T-helper 17 cell (primary cell): Measurements from ENCODE around the gene OR8G1. TPM values are rescaled to one million over a fixed set of nuclear protein-coding genes. Genes with fewer than 3 reads are reported as not detected.
"Not testable (repeated sequence)": the region's sequence is repeated elsewhere in the genome, so short reads cannot be mapped to it uniquely, and the experiment has no call there.

Source experiments
- ATAC-seq: fragments of 150-1000 bp; cut with Tn5 transposase; 2 replicates; pipeline ENCODE4 v1.10.0; 2021; ENCODE audit warnings: mild to moderate bottlenecking, moderate library complexity
- DNase-seq, 3 donors: peaks; one replicate each; pipeline versions ENCODE4 v3.0.0 to v3.0.0-alpha.2; 2020 to 2021
- H3K9me3 ChIP-seq: one replicate; pipeline ENCODE4 v1.7.0; 2013; ENCODE audit warnings: low read length, mild to moderate bottlenecking; ENCODE audit not compliant: control insufficient read depth, poor library complexity, severe bottlenecking
- H3K27ac Mint-ChIP-seq: one replicate; pipeline ENCODE4 v1.8.0; 2022; ENCODE audit warnings: mild to moderate bottlenecking, moderate library complexity, mixed read lengths
- H3K27me3 Mint-ChIP-seq: one replicate; pipeline ENCODE4 v1.8.0; 2022; ENCODE audit warnings: mixed read lengths
- H3K36me3 Mint-ChIP-seq: one replicate; pipeline ENCODE4 v1.8.0; 2022; ENCODE audit warnings: low read depth, mixed read lengths
- H3K4me1 Mint-ChIP-seq: one replicate; pipeline ENCODE4 v1.8.0; 2022; ENCODE audit warnings: mild to moderate bottlenecking, mixed read lengths
- H3K4me3 Mint-ChIP-seq: one replicate; pipeline ENCODE4 v1.8.0; 2022; ENCODE audit warnings: mild to moderate bottlenecking, moderate library complexity, mixed read lengths
- total RNA-seq, 4 donors: library from RNA in 2 of 4; stranded (reverse) in 2 of 4; gene quantifications; one replicate each; pipeline ENCODE4 v1.2.3 and lab custom pipeline; 2022 to 2026

OR8G1 gene
- total RNA-seq, 2 donors from 2014 or later: not detected

DNA sequence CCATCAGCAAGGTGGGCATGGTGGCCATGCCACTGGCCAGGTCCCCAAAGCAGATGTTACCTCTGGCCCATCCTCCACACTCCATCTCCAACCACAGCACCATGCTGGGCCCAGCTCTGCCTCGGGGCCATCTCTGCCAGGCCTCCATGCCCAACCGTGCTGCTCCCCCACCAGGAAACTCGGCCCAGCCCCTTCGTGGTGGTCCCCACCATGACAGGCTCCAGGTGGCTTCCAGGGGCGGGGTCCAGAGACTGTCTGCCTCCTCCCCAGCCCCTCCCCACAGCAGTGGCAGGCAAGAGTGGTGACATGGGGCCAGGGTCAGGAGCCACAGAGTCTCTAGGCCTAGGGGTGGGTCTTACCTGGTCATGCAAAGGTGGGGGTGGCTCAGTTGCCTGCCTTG lies 30.5 kb upstream of the OR8G1 start:
- Mint-ChIP-seq H3K27ac (no peak overlapping the region), H3K36me3 (no peaks in the 10 kb centered on the region), H3K4me3 (no peak overlapping the region), H3K27me3 (peaks cover 24% of the 10 kb centered on the region), H3K4me1 (peaks cover 3% of the 10 kb centered on the region)
- H3K9me3 ChIP-seq: no peaks in the 10 kb centered on the region
- ATAC-seq: no peak
- no peak for DNase-seq

DNA sequence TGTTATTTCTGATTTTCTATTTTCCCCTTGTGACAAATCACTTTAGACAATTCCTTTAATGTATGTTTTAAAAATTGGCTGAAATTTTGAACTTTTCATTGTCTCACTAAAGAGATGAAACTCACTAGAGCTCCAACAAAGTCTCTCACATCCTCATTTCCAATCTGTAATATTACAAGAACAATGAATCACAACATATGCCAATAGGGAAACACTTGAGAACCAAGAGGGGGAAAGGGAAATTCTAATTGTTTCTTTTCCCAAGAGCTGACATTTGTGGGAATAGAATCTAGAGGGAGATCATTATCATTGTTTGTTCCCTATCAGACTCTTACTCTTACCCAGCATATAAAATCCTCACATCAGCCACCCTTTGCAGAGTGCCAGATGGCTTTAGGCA lies 29.6 kb upstream of the OR8G1 start:
- DNase-seq (no peak), ATAC-seq (no peak)
- no peaks in the 10 kb centered on the region for H3K9me3 ChIP-seq
- H3K36me3 Mint-ChIP-seq: no peaks in the 10 kb centered on the region
- peaks cover 3% of the 10 kb centered on the region for H3K4me1 Mint-ChIP-seq
- H3K4me3 Mint-ChIP-seq: no peak overlapping the region
- H3K27ac Mint-ChIP-seq: no peak overlapping the region
- peaks cover 21% of the 10 kb centered on the region for H3K27me3 Mint-ChIP-seq

DNA sequence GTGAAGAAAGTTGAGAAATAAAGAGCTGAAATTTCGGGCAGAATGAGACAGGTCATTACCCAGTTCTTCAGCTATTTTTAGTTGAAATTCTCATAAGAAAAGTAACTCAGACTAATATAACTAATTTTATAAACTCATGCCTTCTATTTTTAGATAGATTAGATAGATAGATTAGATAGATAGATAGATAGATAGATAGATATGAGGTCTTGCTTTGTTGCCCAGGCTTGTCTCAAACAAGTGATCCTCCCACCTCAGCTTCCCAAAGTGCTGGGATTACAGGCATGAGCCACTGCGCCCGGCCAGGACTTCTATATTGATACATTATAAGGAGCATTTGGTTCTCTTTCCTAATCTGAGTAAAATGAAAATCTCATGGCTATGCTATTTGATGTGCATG lies 26.9 kb upstream of the OR8G1 start:
- DNase-seq (no peak), ATAC-seq (no peak)
- Mint-ChIP-seq H3K36me3 (no peaks in the 10 kb centered on the region), H3K27ac (no peak overlapping the region), H3K27me3 (peaks cover 21% of the 10 kb centered on the region), H3K4me1 (no peaks in the 10 kb centered on the region), H3K4me3 (no peak overlapping the region)
- no peaks in the 10 kb centered on the region for H3K9me3 ChIP-seq

DNA sequence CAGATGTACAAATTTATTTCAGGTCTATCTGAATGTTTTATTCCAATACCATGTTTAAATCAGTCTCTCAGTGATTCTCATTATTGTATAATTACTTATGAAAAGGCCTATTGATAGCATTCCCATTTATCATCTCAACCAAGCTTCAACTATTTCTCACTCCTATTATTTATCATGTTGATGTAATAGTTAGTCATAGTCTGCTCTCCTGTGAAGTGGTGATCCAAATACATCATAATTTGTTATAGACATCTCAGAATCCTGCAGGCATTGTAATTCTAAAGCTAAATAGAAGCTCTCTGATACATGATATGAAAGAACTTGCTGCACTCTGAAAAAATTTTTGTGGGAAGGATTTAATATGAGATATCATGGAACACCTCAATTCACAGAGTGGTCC lies 21.8 kb upstream of the OR8G1 start:
- H3K9me3 ChIP-seq: no peaks in the 10 kb centered on the region
- no peak overlapping the region for H3K4me3 Mint-ChIP-seq
- H3K4me1 Mint-ChIP-seq: no peaks in the 10 kb centered on the region
- H3K36me3 Mint-ChIP-seq: no peaks in the 10 kb centered on the region
- DNase-seq (no peak), ATAC-seq (no peak)
- H3K27me3 Mint-ChIP-seq: peaks cover 16% of the 10 kb centered on the region
- H3K27ac Mint-ChIP-seq: no peak overlapping the region

DNA sequence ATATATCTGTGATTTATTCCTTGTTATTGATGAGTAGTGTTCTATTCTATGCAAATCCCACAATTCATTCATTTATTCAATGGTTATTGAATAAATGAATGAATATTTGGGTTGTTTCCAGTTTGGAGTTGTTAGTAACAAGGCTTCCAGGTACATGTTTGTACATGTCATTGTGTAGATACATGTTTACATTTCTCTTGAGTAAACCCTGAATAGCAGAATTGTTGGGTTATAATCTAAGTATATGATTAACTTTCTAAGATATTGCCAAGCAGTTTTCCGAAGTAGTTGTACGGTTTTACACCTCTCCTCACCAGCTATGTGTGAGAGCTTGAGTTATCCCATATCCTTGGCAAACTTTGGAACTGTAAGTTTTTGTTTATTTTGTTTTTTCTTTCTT lies 18.5 kb upstream of the OR8G1 start:
- H3K9me3 ChIP-seq: no peaks in the 10 kb centered on the region
- H3K4me1 Mint-ChIP-seq: no peaks in the 10 kb centered on the region
- H3K27ac Mint-ChIP-seq: no peak overlapping the region
- peaks cover 15% of the 10 kb centered on the region for H3K27me3 Mint-ChIP-seq
- H3K36me3 Mint-ChIP-seq: no peaks in the 10 kb centered on the region
- peak overlapping the region; percentile 9 for H3K4me3 Mint-ChIP-seq
- DNase-seq (no peak), ATAC-seq (no peak)

DNA sequence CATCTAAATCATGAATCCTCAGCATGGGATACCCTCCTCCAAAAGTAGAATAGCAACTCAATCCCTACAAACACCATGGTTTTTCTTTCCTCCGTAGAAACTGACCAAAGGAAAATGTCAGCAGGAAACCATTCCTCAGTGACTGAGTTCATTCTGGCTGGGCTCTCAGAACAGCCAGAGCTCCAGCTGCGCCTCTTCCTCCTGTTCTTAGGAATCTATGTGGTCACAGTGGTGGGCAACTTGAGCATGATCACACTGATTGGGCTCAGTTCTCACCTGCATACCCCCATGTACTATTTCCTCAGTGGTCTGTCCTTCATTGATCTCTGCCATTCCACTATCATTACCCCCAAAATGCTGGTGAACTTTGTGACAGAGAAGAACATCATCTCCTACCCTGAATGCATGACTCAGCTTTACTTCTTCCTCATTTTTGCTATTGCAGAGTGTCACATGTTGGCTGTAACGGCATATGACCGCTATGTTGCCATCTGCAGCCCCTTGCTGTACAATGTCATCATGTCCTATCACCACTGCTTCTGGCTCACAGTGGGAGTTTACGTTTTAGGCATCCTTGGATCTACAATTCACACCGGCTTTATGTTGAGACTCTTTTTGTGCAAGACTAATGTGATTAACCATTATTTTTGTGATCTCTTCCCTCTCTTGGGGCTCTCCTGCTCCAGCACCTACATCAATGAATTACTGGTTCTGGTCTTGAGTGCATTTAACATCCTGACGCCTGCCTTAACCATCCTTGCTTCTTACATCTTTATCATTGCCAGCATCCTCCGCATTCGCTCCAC lies 16.1 kb upstream of the OR8G1 start:
- not testable (repeated sequence) for H3K27ac Mint-ChIP-seq, H3K4me1 Mint-ChIP-seq, DNase-seq, H3K4me3 Mint-ChIP-seq, ATAC-seq, H3K36me3 Mint-ChIP-seq, H3K9me3 ChIP-seq
- peaks cover 15% of the 10 kb centered on the region for H3K27me3 Mint-ChIP-seq

DNA sequence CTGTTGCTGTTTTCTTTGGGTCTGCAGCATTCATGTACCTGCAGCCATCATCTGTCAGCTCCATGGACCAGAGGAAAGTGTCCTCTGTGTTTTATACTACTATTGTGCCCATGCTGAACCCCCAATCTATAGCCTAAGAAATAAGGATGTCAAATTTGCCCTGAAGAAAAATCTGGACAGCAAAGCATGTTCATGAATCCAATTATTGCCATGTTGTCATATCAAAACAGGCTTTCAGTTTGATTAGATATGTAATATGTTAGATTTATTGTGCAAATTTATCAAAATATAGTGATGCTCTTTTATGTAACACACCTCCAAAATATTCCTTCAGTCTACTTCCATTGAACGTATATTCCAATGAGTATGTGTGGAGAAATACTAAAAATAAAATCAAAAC lies 15.4 kb upstream of the OR8G1 start:
- no peak for DNase-seq
- Mint-ChIP-seq H3K4me3 (no peak overlapping the region), H3K27ac (no peak overlapping the region), H3K27me3 (peaks cover 15% of the 10 kb centered on the region), H3K36me3 (no peaks in the 10 kb centered on the region), H3K4me1 (no peaks in the 10 kb centered on the region)
- H3K9me3 ChIP-seq: no peaks in the 10 kb centered on the region
- no peak for ATAC-seq

DNA sequence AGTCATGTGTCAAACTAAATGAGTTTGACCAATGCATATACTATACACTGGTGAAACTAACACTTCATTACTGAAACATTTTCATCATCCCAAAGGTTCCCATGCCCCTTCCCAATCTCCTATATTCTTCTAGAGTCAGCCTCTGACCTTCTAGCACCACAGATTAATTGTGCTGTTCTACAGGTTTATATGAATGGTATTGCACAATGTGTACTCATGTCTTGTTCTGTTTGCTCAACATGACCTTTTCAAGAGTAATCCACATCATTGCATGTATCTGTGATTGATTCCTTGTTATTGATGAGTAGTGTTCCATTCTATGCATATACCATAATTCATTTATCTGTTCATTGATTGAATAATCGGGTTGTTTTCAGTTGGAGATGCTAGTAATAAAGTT lies 7.5 kb upstream of the OR8G1 start:
- Mint-ChIP-seq H3K4me3 (no peak overlapping the region), H3K4me1 (no peaks in the 10 kb centered on the region), H3K27ac (no peak overlapping the region), H3K27me3 (no peaks in the 10 kb centered on the region), H3K36me3 (no peaks in the 10 kb centered on the region)
- H3K9me3 ChIP-seq: no peaks in the 10 kb centered on the region
- ATAC-seq: no peak
- DNase-seq: no peak

DNA sequence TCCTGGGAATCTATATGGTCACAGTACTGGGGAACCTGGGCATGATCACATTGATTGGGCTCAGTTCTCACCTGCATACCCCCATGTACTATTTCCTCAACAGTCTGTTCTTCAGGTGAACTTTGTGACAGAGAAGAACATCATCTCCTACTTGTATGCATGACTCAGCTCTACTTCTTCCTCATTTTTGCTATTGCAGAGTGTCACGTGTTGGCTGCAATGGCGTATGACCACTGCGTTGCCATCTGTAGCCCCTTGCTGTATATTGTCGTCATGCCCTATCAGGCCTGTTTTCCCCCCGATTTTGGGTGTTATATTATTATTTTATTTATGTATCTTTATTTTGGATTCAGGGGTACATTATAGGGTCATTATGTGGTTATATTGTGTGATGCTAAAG lies 2.4 kb upstream of the OR8G1 start:
- Mint-ChIP-seq H3K4me3 (no peak overlapping the region), H3K27me3 (peaks cover 10% of the 10 kb centered on the region), H3K27ac (no peak overlapping the region), H3K4me1 (no peaks in the 10 kb centered on the region), H3K36me3 (no peaks in the 10 kb centered on the region)
- H3K9me3 ChIP-seq: no peaks in the 10 kb centered on the region
- ATAC-seq: no peak
- no peak for DNase-seq

DNA sequence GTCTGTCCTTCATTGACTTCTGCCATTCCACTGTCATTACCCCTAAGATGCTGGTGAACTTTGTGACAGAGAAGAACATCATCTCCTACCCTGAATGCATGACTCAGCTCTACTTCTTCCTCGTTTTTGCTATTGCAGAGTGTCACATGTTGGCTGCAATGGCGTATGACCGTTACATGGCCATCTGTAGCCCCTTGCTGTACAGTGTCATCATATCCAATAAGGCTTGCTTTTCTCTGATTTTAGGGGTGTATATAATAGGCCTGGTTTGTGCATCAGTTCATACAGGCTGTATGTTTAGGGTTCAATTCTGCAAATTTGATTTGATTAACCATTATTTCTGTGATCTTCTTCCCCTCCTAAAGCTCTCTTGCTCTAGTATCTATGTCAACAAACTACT lies 9.0 kb downstream of the OR8G1 start:
- not testable (repeated sequence) for H3K9me3 ChIP-seq, ATAC-seq, H3K4me1 Mint-ChIP-seq, H3K27ac Mint-ChIP-seq, H3K4me3 Mint-ChIP-seq, H3K27me3 Mint-ChIP-seq, DNase-seq, H3K36me3 Mint-ChIP-seq

DNA sequence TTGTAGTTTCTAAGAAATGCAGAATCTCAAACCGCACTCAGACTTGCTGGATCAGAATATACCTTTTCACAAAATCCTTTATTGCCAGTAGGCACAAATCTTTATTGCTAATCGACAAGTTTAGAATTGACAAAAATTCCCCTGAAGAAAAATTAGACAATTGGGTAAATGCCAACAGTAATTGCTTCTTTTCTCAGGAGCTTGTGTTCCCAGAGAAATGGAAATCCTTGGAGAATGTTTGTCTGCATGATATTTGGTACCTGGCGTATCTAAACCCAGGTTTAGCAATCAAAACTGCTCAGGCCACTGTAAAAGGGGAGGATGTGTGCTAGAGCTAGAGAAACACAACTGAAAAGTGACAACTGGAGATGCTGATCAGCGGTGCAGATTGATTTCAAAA lies 15.2 kb downstream of the OR8G1 start, which contains the start of gene OR8G5:
Gene OR8G5, plus strand, starts transcription at position 301 of the 400 bp plus-strand sequence. CDS start 8,556 bp downstream, outside the sequence.
- H3K4me1 Mint-ChIP-seq: no peaks in the 10 kb centered on the region
- H3K27me3 Mint-ChIP-seq: peaks cover 6% of the 10 kb centered on the region
- DNase-seq (no peak), ATAC-seq (no peak)
- no peaks in the 10 kb centered on the region for H3K9me3 ChIP-seq
- no peaks in the 10 kb centered on the region for H3K36me3 Mint-ChIP-seq
- H3K27ac Mint-ChIP-seq: no peak within 1 kb of the TSS
- no peak within 1 kb of the TSS for H3K4me3 Mint-ChIP-seq

DNA sequence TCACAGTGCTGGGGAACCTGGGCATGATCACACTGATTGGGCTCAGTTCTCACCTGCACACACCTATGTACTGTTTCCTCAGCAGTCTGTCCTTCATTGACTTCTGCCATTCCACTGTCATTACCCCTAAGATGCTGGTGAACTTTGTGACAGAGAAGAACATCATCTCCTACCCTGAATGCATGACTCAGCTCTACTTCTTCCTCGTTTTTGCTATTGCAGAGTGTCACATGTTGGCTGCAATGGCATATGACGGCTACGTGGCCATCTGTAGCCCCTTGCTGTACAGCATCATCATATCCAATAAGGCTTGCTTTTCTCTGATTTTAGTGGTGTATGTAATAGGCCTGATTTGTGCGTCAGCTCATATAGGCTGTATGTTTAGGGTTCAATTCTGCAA lies 24.1 kb downstream of the OR8G1 start:
- not testable (repeated sequence) for H3K4me1 Mint-ChIP-seq, H3K27me3 Mint-ChIP-seq

DNA sequence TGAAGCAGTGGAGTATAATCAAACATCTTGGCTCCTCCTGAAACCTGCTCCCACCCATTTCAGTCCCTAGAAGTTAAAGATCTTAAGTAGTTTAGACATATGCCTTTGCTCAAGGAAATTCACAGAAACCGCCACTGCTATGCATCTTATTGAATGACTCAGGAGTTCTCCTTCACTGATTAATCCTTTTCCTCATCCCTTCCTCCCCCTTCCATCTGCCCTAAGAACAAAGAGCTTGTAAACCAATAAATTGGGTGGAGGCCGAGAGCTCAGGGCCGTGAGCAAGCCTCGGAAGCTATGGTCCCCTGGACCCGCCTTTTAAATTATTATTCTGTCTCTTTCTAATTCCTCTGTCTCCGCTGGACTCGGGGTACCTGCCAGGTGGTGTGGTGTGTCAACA lies 30.0 kb downstream of the OR8G1 start:
- not testable (repeated sequence) for H3K9me3 ChIP-seq, H3K36me3 Mint-ChIP-seq, H3K27ac Mint-ChIP-seq, DNase-seq, H3K27me3 Mint-ChIP-seq, ATAC-seq, H3K4me3 Mint-ChIP-seq, H3K4me1 Mint-ChIP-seq

More for the DNA sequence above, 24.1 kb downstream of the OR8G1 start:
- not testable (repeated sequence) for H3K27ac Mint-ChIP-seq, H3K4me3 Mint-ChIP-seq, DNase-seq, H3K9me3 ChIP-seq, H3K36me3 Mint-ChIP-seq, ATAC-seq

DNA sequence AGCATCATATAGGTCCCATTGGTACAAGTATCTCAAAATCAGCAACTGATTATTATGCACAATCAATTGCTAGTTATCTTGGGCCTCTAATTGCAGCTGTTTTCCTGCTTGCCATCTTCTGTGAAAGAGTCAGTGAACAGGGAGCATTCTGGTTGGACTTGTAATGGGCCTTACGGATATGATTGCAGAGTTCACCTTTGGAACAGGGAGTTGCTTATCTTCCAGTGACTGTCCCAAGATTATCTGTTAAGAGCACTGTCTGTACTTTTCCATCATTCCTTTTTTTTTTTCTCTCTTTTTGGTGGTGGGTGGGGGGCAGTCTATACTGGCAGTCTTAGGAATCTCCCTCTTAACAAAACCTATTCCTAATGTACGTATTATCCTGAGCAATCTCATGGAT lies 33.1 kb downstream of the OR8G1 start:
- Mint-ChIP-seq H3K27ac (no peak overlapping the region), H3K27me3 (peaks cover 4% of the 10 kb centered on the region), H3K4me1 (no peaks in the 10 kb centered on the region), H3K36me3 (no peaks in the 10 kb centered on the region), H3K4me3 (no peak overlapping the region)
- DNase-seq: no peak
- H3K9me3 ChIP-seq: peaks cover 3% of the 10 kb centered on the region
- no peak for ATAC-seq
